ENCODE results near the gene SFMBT1. TPM values are rescaled to one million over a fixed set of nuclear protein-coding genes. Genes with fewer than 3 reads are reported as not detected.
A peak's percentile ranks its signal among the peaks of the same experiment; 100 is the strongest.

SFMBT1 gene
- total RNA-seq, 2 experiments from 2014 or later, result 28.7 to 30.0 TPM

GRCh38 chr3:52998771-52999513 lies 46.9 kb downstream of the SFMBT1 start:
- H3K36me3 Mint-ChIP-seq (ENCODE audit: low read depth), result peaks cover 7% of the 10 kb centered on the region
- DNase-seq, result no peak
- CTCF ChIA-PET, result no interaction called here
- POLR2A ChIA-PET, result no interaction called here
- no peaks in the 10 kb centered on the region for H3K27me3 Mint-ChIP-seq
- H3K4me3 Mint-ChIP-seq, result no peak overlapping the region
- peaks cover 3% of the 10 kb centered on the region for H3K4me1 Mint-ChIP-seq
- no peak overlapping the region for H3K27ac Mint-ChIP-seq
- H3K9me3 Mint-ChIP-seq, result no peaks in the 10 kb centered on the region

DNA sequence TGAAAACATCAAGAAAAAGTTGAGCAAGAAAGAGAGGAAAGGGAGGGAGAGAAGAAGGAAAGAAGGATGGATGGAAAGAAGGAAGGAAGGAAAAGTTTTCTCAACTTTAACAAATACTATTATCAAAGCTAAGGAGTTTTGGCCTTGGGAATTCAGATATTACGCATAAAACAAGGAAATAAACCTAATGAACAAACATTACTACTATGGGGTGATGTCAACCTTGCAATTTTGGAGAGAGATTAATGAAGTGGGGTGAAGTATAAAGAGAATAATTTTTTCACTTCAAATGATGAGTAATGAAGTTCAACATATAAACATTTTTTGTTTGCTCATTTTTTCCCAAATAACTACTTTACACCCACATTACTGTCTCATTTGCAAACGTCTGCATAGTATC lies 55.2 kb downstream of the SFMBT1 start:
- no peak for DNase-seq
- ChIA-PET POLR2A (no interaction called here), CTCF (no interaction called here)
- no peaks in the 10 kb centered on the region for H3K9me3 Mint-ChIP-seq
- H3K4me3 Mint-ChIP-seq, result no peak overlapping the region
- no peaks in the 10 kb centered on the region for H3K27me3 Mint-ChIP-seq
- H3K4me1 Mint-ChIP-seq, result peaks cover 2% of the 10 kb centered on the region
- H3K36me3 Mint-ChIP-seq (ENCODE audit: low read depth), result no peaks in the 10 kb centered on the region
- no peak overlapping the region for H3K27ac Mint-ChIP-seq

DNA sequence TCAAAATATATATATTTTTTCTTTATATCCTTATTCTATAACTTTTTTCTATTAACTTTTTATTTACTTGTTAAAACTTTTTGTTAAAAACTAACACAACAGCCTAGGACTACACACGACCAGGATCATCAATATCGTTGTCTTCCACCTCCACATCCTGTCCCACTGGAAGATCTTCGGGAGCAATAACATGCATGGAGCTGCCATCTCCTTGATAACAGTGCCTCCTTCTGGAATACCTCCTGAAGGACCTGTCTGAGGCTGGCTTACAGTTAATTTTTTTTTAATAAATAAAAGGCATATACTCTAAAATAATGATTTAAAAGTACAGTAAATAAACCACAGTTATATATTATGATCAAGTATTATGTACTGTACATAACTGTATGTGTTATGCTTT lies 58.9 kb downstream of the SFMBT1 start:
- Mint-ChIP-seq H3K4me3 (no peak overlapping the region), H3K9me3 (no peaks in the 10 kb centered on the region), H3K27me3 (no peaks in the 10 kb centered on the region), H3K27ac (no peak overlapping the region), H3K4me1 (peaks cover 26% of the 10 kb centered on the region), H3K36me3 (ENCODE audit: low read depth) (peaks cover 3% of the 10 kb centered on the region)
- CTCF ChIA-PET, result no interaction called here
- POLR2A ChIA-PET, result no interaction called here
- DNase-seq, result no peak

GRCh38 chr3:52986049-52986448 lies 59.8 kb downstream of the SFMBT1 start:
- POLR2A ChIA-PET, result no interaction called here
- peaks cover 28% of the 10 kb centered on the region for H3K4me1 Mint-ChIP-seq
- DNase-seq, result no peak
- H3K27ac Mint-ChIP-seq, result no peak overlapping the region
- no peaks in the 10 kb centered on the region for H3K27me3 Mint-ChIP-seq
- peaks cover 6% of the 10 kb centered on the region for H3K36me3 Mint-ChIP-seq (ENCODE audit: low read depth)
- CTCF ChIA-PET, result interaction anchor here (0.6 to 0.7 kb wide), 4 partner anchors 41 to 397 kb away, joined by 3 to 4 read pairs (median 4); no protein-coding TSS in a partner anchor
- H3K4me3 Mint-ChIP-seq, result no peak overlapping the region
- no peaks in the 10 kb centered on the region for H3K9me3 Mint-ChIP-seq

DNA sequence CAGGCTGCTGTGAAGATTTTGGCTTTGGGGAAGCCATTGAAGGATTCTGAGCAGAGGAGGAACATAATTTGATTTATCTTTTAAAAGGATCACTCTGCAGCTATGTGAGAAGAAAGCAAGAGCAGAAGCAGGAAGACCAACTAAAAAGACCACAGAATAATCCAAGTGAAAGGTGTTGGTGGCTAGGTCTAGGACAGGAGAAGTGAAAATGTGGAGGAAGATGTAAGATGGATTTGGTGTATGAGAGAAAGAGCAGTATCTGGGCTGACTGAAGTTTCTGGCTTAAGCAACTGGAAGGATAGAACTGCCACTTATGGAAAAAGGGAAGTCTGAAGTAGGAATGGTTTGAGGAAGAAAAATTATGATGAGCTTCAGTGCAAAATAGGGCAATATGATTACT lies 62.0 kb downstream of the SFMBT1 start:
- H3K4me1 Mint-ChIP-seq, result peaks cover 25% of the 10 kb centered on the region
- DNase-seq, result no peak
- ChIA-PET CTCF (interaction anchor here (1.6 kb wide), 1 partner anchor 213 kb away, joined by 3 read pairs; no protein-coding TSS in a partner anchor), POLR2A (interaction anchor here (0.6 to 2.6 kb wide), 5 partner anchors 13 to 213 kb away, joined by 3 to 15 read pairs (median 4); partner anchors contain the start of gene SFMBT1)
- peak overlapping the region; percentile 12 for H3K4me3 Mint-ChIP-seq
- no peaks in the 10 kb centered on the region for H3K9me3 Mint-ChIP-seq
- peak overlapping the region; percentile 66 for H3K27ac Mint-ChIP-seq
- peaks cover 6% of the 10 kb centered on the region for H3K36me3 Mint-ChIP-seq (ENCODE audit: low read depth)
- no peaks in the 10 kb centered on the region for H3K27me3 Mint-ChIP-seq

DNA sequence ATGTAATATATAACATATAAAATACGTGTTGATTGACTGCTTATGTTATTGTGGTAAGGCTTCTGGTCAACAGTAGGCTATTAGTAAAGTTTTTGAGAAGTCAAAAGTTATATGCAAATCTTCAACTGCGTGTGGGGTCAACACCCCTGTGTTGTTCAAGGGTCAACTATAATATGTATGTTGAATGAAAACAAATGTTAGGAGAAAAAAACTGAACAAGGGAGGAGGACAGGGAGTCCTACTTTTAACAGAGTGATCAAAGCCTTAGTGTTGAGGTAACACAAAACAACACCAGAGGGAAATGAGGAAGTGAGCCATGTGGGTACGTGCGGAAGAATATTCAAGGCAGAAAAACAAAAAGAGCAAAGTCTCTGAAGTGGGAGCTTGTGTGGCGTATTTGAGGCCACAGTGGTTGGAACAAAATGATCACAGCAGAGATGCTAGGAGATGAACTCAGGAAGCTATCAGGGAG lies 62.5 kb downstream of the SFMBT1 start:
- Mint-ChIP-seq H3K27me3 (no peaks in the 10 kb centered on the region), H3K9me3 (no peaks in the 10 kb centered on the region), H3K4me1 (peaks cover 25% of the 10 kb centered on the region), H3K36me3 (ENCODE audit: low read depth) (peaks cover 6% of the 10 kb centered on the region), H3K4me3 (peak overlapping the region; percentile 12), H3K27ac (peak overlapping the region; percentile 66)
- POLR2A ChIA-PET, result interaction anchor here (0.8 to 2.6 kb wide), 3 partner anchors 13 to 62 kb away, joined by 3 to 15 read pairs (median 4); partner anchors contain the start of gene SFMBT1
- peak; percentile 63 for DNase-seq
- CTCF ChIA-PET, result interaction anchor here (1.6 kb wide), 1 partner anchor 213 kb away, joined by 3 read pairs; no protein-coding TSS in a partner anchor

- ChIA-PET POLR2A (interaction anchor here (1.5 to 2.6 kb wide), 2 partner anchors 49 to 63 kb away, joined by 4 to 15 read pairs; partner anchors contain the start of gene SFMBT1), CTCF (no interaction called here)
- no peak for DNase-seq
- Mint-ChIP-seq H3K27me3 (no peaks in the 10 kb centered on the region), H3K4me3 (no peak overlapping the region), H3K36me3 (ENCODE audit: low read depth) (peaks cover 8% of the 10 kb centered on the region), H3K27ac (no peak overlapping the region), H3K4me1 (peaks cover 25% of the 10 kb centered on the region), H3K9me3 (no peaks in the 10 kb centered on the region)
Observed at GRCh38 chr3:52982839-52983238, 63.0 kb downstream of the SFMBT1 start.

DNA sequence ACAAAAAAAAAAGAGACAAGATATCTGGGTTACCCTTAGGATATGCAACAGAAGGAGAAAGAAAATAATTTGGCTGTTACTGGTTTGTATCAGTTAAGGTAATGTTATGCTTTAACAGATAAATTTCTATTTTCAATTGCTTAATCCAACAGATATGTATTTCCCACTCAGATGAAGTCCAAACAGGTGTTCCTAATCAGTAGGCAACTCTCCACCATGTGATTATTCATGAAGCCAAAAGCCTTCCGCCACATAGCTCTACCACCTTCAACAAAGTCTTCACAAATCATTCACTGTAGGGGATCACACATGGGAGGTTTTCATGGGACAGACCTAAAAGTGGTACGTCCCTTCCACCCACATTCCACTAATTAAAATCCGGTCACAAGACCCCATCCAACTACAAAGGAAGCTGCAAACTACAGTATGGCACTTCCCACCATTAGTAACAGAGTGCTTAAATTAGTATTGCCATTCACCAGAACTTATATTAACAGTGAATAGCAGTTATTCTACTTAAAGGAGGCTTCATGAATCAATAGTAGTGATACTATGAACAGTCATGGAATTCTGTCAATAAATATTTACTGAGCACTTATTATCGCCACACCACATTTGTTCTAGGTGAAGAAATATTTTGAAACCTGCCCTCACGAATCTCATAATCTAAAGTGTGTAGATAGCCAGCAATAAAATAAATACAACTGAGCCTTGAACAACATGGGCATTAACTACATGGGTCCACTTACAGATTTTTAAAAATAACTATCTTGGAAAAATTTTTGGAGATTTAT lies 66.5 kb downstream of the SFMBT1 start:
- no peak for DNase-seq
- Mint-ChIP-seq H3K4me1 (peaks cover 25% of the 10 kb centered on the region), H3K9me3 (no peaks in the 10 kb centered on the region), H3K27me3 (no peaks in the 10 kb centered on the region), H3K36me3 (ENCODE audit: low read depth) (peaks cover 8% of the 10 kb centered on the region), H3K4me3 (no peak overlapping the region), H3K27ac (no peak overlapping the region)
- ChIA-PET POLR2A (interaction anchor here (1.3 kb wide), 1 partner anchor 9 kb away, joined by 5 read pairs; no protein-coding TSS in a partner anchor), CTCF (no interaction called here)

DNA sequence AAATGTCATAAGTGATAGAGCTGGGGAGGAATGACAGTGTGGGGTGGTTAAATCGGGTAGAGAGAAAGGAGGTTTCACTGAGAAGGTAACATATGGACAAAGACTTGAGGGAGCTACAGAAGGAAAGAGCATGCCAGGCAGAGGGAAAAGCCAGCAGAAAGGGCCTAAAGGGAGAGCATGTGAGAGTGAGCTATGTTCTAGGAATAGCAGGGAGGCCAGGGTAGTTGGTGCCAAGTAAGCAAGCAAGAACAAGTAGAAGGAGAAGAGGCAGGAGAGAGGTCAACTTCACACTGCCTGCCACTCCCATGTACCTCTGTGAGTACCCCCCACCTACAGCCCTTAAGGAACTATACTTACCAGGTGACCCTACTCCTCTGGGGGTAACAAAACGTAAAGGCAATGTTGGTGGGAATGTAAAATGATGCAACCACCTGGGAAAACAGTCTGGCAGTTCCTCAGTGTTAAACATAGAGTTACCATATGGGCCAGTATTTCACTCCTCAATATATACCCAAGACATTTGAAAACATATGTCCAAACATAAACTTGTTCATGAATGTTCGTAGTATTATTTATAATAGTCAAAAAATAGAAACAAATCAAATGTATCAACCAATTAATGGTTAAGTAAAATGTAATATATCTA lies 67.6 kb downstream of the SFMBT1 start:
- no peaks in the 10 kb centered on the region for H3K9me3 Mint-ChIP-seq
- H3K27ac Mint-ChIP-seq, result no peak overlapping the region
- H3K36me3 Mint-ChIP-seq (ENCODE audit: low read depth), result peaks cover 8% of the 10 kb centered on the region
- H3K27me3 Mint-ChIP-seq, result no peaks in the 10 kb centered on the region
- CTCF ChIA-PET, result no interaction called here
- no peak for DNase-seq
- POLR2A ChIA-PET, result no interaction called here
- peaks cover 19% of the 10 kb centered on the region for H3K4me1 Mint-ChIP-seq
- H3K4me3 Mint-ChIP-seq, result no peak overlapping the region

DNA sequence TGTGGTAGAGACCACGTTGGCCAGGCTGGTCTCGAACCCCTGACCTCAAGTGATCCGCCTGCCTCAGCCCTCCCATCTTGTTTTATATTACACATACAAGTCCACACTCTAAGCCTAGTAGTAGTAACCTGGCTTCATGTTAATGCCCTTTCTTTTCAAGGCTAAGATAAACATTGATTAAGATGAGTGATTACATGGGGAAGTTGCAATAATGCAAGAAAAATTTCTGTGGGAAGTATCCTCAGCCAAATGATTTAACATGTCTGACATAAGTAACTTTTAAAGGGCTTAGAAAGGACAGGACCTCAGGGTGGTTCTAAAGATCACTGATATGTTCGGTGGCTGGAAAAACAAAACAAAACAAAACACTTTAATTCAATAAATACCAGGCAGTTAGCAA lies 72.1 kb downstream of the SFMBT1 start:
- ChIA-PET CTCF (no interaction called here), POLR2A (no interaction called here)
- Mint-ChIP-seq H3K27ac (no peak overlapping the region), H3K36me3 (ENCODE audit: low read depth) (peaks cover 5% of the 10 kb centered on the region), H3K27me3 (no peaks in the 10 kb centered on the region), H3K9me3 (no peaks in the 10 kb centered on the region), H3K4me1 (peaks cover 9% of the 10 kb centered on the region), H3K4me3 (no peak overlapping the region)
- DNase-seq, result no peak

DNA sequence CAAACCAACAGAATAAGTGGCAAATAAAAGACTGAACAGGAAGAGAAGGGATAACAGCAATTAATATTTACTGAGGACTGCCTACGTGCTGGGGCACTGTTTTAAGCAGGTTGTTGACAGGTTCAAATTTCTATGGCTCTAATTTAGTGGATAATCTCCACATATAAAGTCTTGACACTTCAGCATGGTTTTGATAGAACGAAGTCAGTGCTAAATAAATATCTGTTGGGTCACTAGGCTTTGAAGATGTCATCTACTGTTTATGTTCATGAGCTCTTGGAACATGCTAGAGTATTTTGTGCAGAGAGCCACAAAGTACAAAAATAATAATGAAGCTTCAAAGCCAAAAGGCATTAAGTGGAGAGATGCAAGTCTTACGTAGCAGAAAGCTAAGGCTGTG lies 74.0 kb downstream of the SFMBT1 start:
- Mint-ChIP-seq H3K27ac (no peak overlapping the region), H3K9me3 (no peaks in the 10 kb centered on the region), H3K36me3 (ENCODE audit: low read depth) (peaks cover 13% of the 10 kb centered on the region), H3K27me3 (no peaks in the 10 kb centered on the region), H3K4me3 (no peak overlapping the region), H3K4me1 (peaks cover 7% of the 10 kb centered on the region)
- CTCF ChIA-PET, result no interaction called here
- no peak for DNase-seq
- POLR2A ChIA-PET, result no interaction called here

GRCh38 chr3:52967398-52967797 lies 78.5 kb downstream of the SFMBT1 start:
- DNase-seq, result no peak
- no peaks in the 10 kb centered on the region for H3K27me3 Mint-ChIP-seq
- no peaks in the 10 kb centered on the region for H3K4me1 Mint-ChIP-seq
- H3K36me3 Mint-ChIP-seq (ENCODE audit: low read depth), result peaks cover 23% of the 10 kb centered on the region
- CTCF ChIA-PET, result no interaction called here
- POLR2A ChIA-PET, result no interaction called here
- H3K9me3 Mint-ChIP-seq, result no peaks in the 10 kb centered on the region
- H3K4me3 Mint-ChIP-seq, result no peak overlapping the region
- no peak overlapping the region for H3K27ac Mint-ChIP-seq

- peaks cover 30% of the 10 kb centered on the region for H3K36me3 Mint-ChIP-seq (ENCODE audit: low read depth)
- ChIA-PET POLR2A (no interaction called here), CTCF (no interaction called here)
Observed at GRCh38 chr3:52962160-52962559, 83.7 kb downstream of the SFMBT1 start.

More at GRCh38 chr3:52962160-52962559, 83.7 kb downstream of the SFMBT1 start:
- Mint-ChIP-seq H3K4me3 (no peak overlapping the region), H3K27me3 (no peaks in the 10 kb centered on the region), H3K9me3 (no peaks in the 10 kb centered on the region), H3K27ac (no peak overlapping the region), H3K4me1 (peaks cover 5% of the 10 kb centered on the region)
- no peak for DNase-seq

Data from activated CD4-positive, alpha-beta memory T cell treated with anti-CD3 and anti-CD28 coated beads, Interleukin-2, amount 10 ng/mL, durations not matched to agents 7 days and 5 days (primary cell).